ENCODE measurements around the gene OR2D2. TPM values are rescaled to one million over a fixed set of nuclear protein-coding genes. Genes with fewer than 3 reads are reported as not detected.
A peak's percentile ranks its signal among the peaks of the same experiment; 100 is the strongest.
"Not testable (repeated sequence)": the region's sequence is repeated elsewhere in the genome, so short reads cannot be mapped to it uniquely, and the experiment has no call there.

The OR2D2 gene
- total RNA-seq, 2 experiments from 2014 or later: 0.32 to 0.44 TPM

- CTCF ChIA-PET: no interaction called here
- H3K4me3 Mint-ChIP-seq: no peak within 1 kb of the TSS
- no peaks in the 10 kb centered on the region for H3K9me3 Mint-ChIP-seq (ENCODE audit: low read depth)
- intact Hi-C loops (cut with DNase I, micrococcal nuclease): no loop called here
- H3K27me3 Mint-ChIP-seq: peaks cover 9% of the 10 kb centered on the region
- H3K36me3 Mint-ChIP-seq (ENCODE audit: low read depth): no peaks in the 10 kb centered on the region
- no peak for DNase-seq
- POLR2A ChIA-PET: no interaction called here
- H3K4me1 Mint-ChIP-seq: no peaks in the 10 kb centered on the region
- no peak within 1 kb of the TSS for H3K27ac Mint-ChIP-seq
- ATAC-seq: no peak
These were observed 16.0 kb downstream of the OR2D2 start, which contains the start of gene OR10A4 for GRCh38 chr11:6876325-6876724. Gene OR10A4, plus strand, starts transcription at chr11:6876625. Its CDS starts 23 bp downstream, at chr11:6876648.

DNA sequence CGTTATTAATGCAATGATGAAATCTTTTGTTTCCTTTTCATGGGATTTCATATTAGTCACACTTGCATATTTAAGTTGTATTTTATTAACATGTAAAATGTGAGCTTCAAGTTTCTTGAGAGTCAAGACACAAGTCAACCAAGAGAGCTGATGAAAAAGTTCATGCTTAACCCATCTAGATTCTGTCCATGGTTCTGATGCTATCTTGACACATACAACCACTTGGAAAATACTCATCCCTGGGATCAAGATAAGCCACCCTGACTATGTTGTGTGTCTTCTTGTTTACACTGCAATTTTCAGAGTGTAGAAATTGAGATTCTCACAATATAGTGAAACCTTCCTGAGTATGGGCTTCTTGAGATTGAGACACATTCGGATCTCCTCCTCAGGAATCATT lies 16.5 kb downstream of the OR2D2 start:
- no peak overlapping the region for H3K27ac Mint-ChIP-seq
- H3K4me3 Mint-ChIP-seq: no peak overlapping the region
- intact Hi-C loops (cut with DNase I, micrococcal nuclease): no loop called here
- ChIA-PET CTCF (no interaction called here), POLR2A (no interaction called here)
- ATAC-seq (no peak), DNase-seq (no peak)
- peaks cover 6% of the 10 kb centered on the region for H3K27me3 Mint-ChIP-seq
- H3K9me3 Mint-ChIP-seq (ENCODE audit: low read depth): no peaks in the 10 kb centered on the region
- H3K36me3 Mint-ChIP-seq (ENCODE audit: low read depth): no peaks in the 10 kb centered on the region
- no peaks in the 10 kb centered on the region for H3K4me1 Mint-ChIP-seq

DNA sequence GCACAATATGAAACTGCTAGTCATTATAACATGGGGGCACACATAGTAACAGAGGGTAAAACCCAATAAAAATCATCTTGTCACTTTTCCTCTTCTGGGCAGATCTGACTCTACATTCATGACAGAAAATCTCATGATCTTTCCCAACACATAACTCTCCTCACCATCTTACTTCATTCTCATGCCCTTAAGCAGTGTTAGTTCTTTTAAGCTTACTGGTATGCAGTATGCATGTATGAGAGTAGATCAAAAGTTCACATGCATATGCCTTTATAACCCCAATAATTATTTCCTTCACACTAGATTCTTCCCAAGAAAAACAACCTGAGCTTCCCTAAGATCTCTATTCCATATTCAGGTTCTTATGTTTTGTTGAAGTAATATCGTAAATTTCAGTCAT lies 21.0 kb downstream of the OR2D2 start:
- H3K36me3 Mint-ChIP-seq (ENCODE audit: low read depth): no peaks in the 10 kb centered on the region
- H3K4me3 Mint-ChIP-seq: no peak overlapping the region
- peaks cover 2% of the 10 kb centered on the region for H3K27me3 Mint-ChIP-seq
- ChIA-PET POLR2A (no interaction called here), CTCF (no interaction called here)
- no peaks in the 10 kb centered on the region for H3K9me3 Mint-ChIP-seq (ENCODE audit: low read depth)
- H3K4me1 Mint-ChIP-seq: no peaks in the 10 kb centered on the region
- intact Hi-C loops (cut with DNase I, micrococcal nuclease): no loop called here
- DNase-seq (no peak), ATAC-seq (no peak)
- no peak overlapping the region for H3K27ac Mint-ChIP-seq

DNA sequence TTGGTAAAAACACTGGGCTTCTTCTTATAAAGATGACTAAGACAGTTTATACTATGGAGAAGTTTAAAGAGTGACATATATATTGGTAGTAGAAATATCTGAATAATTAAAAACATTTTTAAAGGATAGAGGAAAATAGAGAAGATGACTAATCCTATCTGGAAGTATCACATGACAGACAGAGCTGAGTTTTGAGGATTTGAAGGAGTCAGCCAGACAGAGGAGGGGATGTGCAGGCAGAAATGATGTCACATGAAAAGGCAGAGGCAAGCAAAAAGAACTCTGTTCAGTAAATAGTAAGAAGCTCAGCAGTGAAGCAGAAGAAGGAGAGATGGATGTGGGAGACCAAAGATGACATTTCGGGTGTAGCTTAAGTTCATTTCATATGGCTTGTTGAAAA lies 27.9 kb downstream of the OR2D2 start:
- DNase-seq: no peak
- no peaks in the 10 kb centered on the region for H3K36me3 Mint-ChIP-seq (ENCODE audit: low read depth)
- H3K4me1 Mint-ChIP-seq: no peaks in the 10 kb centered on the region
- H3K9me3 Mint-ChIP-seq (ENCODE audit: low read depth): no peaks in the 10 kb centered on the region
- intact Hi-C loops (cut with DNase I, micrococcal nuclease): no loop called here
- H3K4me3 Mint-ChIP-seq: no peak overlapping the region
- peaks cover 6% of the 10 kb centered on the region for H3K27me3 Mint-ChIP-seq
- ChIA-PET POLR2A (no interaction called here), CTCF (interaction anchor here (0.5 to 0.7 kb wide), 3 partner anchors 25 to 132 kb away, joined by 3 read pairs; no protein-coding TSS in a partner anchor)
- ATAC-seq: no peak
- H3K27ac Mint-ChIP-seq: no peak overlapping the region

GRCh38 chr11:6862961-6863360 lies 29.3 kb downstream of the OR2D2 start, which contains the start of gene OR10A2:
Gene OR10A2, plus strand, starts transcription at chr11:6863057. Its CDS starts 6,698 bp downstream, at chr11:6869755.
- ATAC-seq (no peak), DNase-seq (no peak)
- no peak within 1 kb of the TSS for H3K4me3 Mint-ChIP-seq
- H3K4me1 Mint-ChIP-seq: no peaks in the 10 kb centered on the region
- POLR2A ChIA-PET: interaction anchor here (0.5 kb wide), 1 partner anchor 1950 kb away, joined by 4 read pairs; no protein-coding TSS in a partner anchor
- CTCF ChIA-PET: no interaction called here
- intact Hi-C loops (cut with DNase I, micrococcal nuclease): no loop called here
- peaks cover 8% of the 10 kb centered on the region for H3K27me3 Mint-ChIP-seq
- H3K9me3 Mint-ChIP-seq (ENCODE audit: low read depth): no peaks in the 10 kb centered on the region
- H3K27ac Mint-ChIP-seq: no peak within 1 kb of the TSS
- H3K36me3 Mint-ChIP-seq (ENCODE audit: low read depth): no peaks in the 10 kb centered on the region

DNA sequence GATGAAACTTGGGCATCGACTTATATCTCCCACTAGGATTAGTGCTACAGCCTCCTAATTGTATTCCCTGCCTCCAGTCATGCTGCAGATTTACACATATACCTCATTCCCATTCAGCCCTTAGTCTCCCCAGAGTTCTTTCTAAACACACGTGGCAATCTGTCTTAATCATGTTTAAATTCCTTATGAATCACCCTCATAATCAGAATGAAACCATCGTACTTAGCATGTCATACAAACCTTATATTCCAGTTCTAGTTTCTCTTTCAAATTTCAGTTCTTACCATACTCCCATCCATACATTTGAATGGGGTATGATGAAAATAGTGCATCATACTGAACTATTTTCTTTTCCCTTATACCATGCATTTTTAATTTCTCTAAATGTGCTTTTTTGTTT lies 35.4 kb downstream of the OR2D2 start:
- ATAC-seq (peak; percentile 97), DNase-seq (no peak)
- intact Hi-C loops (cut with DNase I, micrococcal nuclease): loop anchor here in 1 of 2 experiments (2.0 to 10.0 kb wide), 2 partner anchors 254 to 332 kb away; partner anchors contain the start of genes ILK and RRP8
- Mint-ChIP-seq H3K36me3 (ENCODE audit: low read depth) (peaks cover 2% of the 10 kb centered on the region), H3K27ac (no peak overlapping the region), H3K4me3 (no peak overlapping the region), H3K4me1 (peaks cover 10% of the 10 kb centered on the region), H3K27me3 (peaks cover 10% of the 10 kb centered on the region), H3K9me3 (ENCODE audit: low read depth) (peaks cover 8% of the 10 kb centered on the region)
- CTCF ChIA-PET: interaction anchor here (0.5 kb wide), 1 partner anchor 244 kb away, joined by 3 read pairs; no protein-coding TSS in a partner anchor
- POLR2A ChIA-PET: no interaction called here

DNA sequence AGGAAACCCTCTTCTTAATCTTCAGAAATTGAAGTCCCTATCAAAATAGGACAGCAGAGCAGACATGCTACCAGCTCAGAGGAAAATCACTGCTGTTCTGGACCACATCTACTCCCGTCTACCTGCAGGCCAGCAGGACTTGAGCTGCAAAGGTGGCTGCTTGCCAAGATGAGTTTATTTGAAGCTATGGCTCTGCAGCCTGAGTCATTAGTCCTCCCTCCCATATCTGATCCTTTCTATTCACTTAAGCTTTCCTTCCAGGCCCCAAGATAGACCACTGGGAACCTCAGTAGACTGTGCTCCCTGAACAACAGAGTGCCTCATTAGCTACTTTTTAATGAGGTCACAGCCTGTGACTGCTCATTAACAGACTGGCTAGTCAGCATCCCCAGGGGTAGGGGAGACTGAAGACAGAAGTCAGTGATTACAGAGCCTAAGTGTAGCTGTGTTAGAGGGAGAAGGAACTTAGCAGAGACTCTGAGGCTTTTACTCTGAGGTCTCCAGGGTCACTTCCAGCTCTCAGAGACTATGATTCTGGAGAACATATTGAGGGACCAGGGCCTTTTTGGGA lies 36.2 kb downstream of the OR2D2 start:
- CTCF ChIA-PET: interaction anchor here (0.7 kb wide), 2 partner anchors 44 to 128 kb away, joined by 3 read pairs; no protein-coding TSS in a partner anchor
- ATAC-seq: no peak
- intact Hi-C loops (cut with DNase I, micrococcal nuclease): loop anchor here in 1 of 2 experiments (2.0 to 10.0 kb wide), 2 partner anchors 253 to 331 kb away; partner anchors contain the start of genes ILK and RRP8

GRCh38 chr11:6854801-6855200 lies 37.5 kb downstream of the OR2D2 start:
- ATAC-seq; DNase-seq; H3K27ac Mint-ChIP-seq; H3K4me3 Mint-ChIP-seq; H3K36me3 Mint-ChIP-seq (ENCODE audit: low read depth); POLR2A ChIA-PET: not testable (repeated sequence)
- Mint-ChIP-seq H3K27me3 (peaks cover 12% of the 10 kb centered on the region), H3K9me3 (ENCODE audit: low read depth) (peaks cover 16% of the 10 kb centered on the region), H3K4me1 (peaks cover 10% of the 10 kb centered on the region)
- intact Hi-C loops (cut with DNase I, micrococcal nuclease): loop anchor here in 1 of 2 experiments (10.0 kb wide), 1 partner anchor 330 kb away; no protein-coding TSS in a partner anchor
- CTCF ChIA-PET: interaction anchor here (1.3 kb wide), 1 partner anchor 11 kb away, joined by 3 read pairs; no protein-coding TSS in a partner anchor

More for the DNA sequence above, 36.2 kb downstream of the OR2D2 start:
- Mint-ChIP-seq H3K36me3 (ENCODE audit: low read depth) (peaks cover 4% of the 10 kb centered on the region), H3K27me3 (peaks cover 14% of the 10 kb centered on the region), H3K4me1 (peaks cover 10% of the 10 kb centered on the region), H3K27ac (no peak overlapping the region), H3K9me3 (ENCODE audit: low read depth) (peaks cover 13% of the 10 kb centered on the region), H3K4me3 (no peak overlapping the region)
- DNase-seq: no peak
- POLR2A ChIA-PET: interaction anchor here (0.6 kb wide), 1 partner anchor 166 kb away, joined by 3 read pairs; no protein-coding TSS in a partner anchor

DNA sequence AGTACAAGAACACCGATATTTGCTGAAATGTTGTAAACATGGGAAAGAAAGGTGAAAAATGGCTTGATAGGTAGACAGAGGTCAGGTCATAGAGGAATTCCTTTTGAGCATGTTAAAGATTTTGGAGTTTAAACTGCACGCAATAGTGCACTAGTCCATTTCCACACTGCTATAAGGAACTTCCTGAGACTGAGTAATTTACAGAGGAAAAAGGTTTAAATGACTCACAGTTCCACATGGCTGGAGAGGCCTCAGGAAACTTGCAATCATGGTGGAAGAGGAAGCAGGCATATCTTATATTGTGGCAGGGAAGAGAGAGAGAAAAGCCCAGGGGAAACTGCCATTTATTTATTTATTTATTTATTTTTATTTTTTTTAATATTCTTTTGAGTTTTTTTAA lies 41.8 kb downstream of the OR2D2 start:
- no peak overlapping the region for H3K4me3 Mint-ChIP-seq
- ChIA-PET CTCF (no interaction called here), POLR2A (no interaction called here)
- H3K27ac Mint-ChIP-seq: no peak overlapping the region
- peaks cover 4% of the 10 kb centered on the region for H3K36me3 Mint-ChIP-seq (ENCODE audit: low read depth)
- no peak for ATAC-seq
- DNase-seq: no peak
- intact Hi-C loops (cut with DNase I, micrococcal nuclease): loop anchor here in 1 of 2 experiments (10.0 kb wide), 1 partner anchor 326 kb away; no protein-coding TSS in a partner anchor
- no peaks in the 10 kb centered on the region for H3K4me1 Mint-ChIP-seq
- H3K9me3 Mint-ChIP-seq (ENCODE audit: low read depth): peaks cover 16% of the 10 kb centered on the region
- peaks cover 15% of the 10 kb centered on the region for H3K27me3 Mint-ChIP-seq

GRCh38 chr11:6845383-6845782 lies 46.9 kb downstream of the OR2D2 start, which contains the start of gene OR10A5:
Gene OR10A5, plus strand, starts transcription at chr11:6845683. Its CDS starts 0 bp downstream, at chr11:6845683.
- Mint-ChIP-seq H3K9me3 (ENCODE audit: low read depth) (peaks cover under 1% of the 10 kb centered on the region), H3K27ac (no peak within 1 kb of the TSS), H3K4me1 (no peaks in the 10 kb centered on the region), H3K27me3 (peaks cover 17% of the 10 kb centered on the region), H3K4me3 (no peak within 1 kb of the TSS), H3K36me3 (ENCODE audit: low read depth) (no peaks in the 10 kb centered on the region)
- ATAC-seq (no peak), DNase-seq (no peak)
- ChIA-PET CTCF (interaction anchor here (0.6 to 1.3 kb wide), 2 partner anchors 33 to 247 kb away, joined by 3 read pairs; no protein-coding TSS in a partner anchor), POLR2A (no interaction called here)
- intact Hi-C loops (cut with DNase I, micrococcal nuclease): no loop called here

- Mint-ChIP-seq H3K4me3 (no peak overlapping the region), H3K27me3 (peaks cover 17% of the 10 kb centered on the region), H3K27ac (no peak overlapping the region), H3K9me3 (ENCODE audit: low read depth) (no peaks in the 10 kb centered on the region), H3K4me1 (no peaks in the 10 kb centered on the region), H3K36me3 (ENCODE audit: low read depth) (no peaks in the 10 kb centered on the region)
- no peak for DNase-seq
- POLR2A ChIA-PET: no interaction called here
- ATAC-seq: no peak
- CTCF ChIA-PET: interaction anchor here (1.5 kb wide), 1 partner anchor 10 kb away, joined by 3 read pairs; no protein-coding TSS in a partner anchor
- intact Hi-C loops (cut with DNase I, micrococcal nuclease): no loop called here
These were observed 47.9 kb downstream of the OR2D2 start for GRCh38 chr11:6844356-6844755.

GRCh38 chr11:6843670-6844069 lies 48.6 kb downstream of the OR2D2 start:
- H3K36me3 Mint-ChIP-seq (ENCODE audit: low read depth): no peaks in the 10 kb centered on the region
- no peak for DNase-seq
- no peak overlapping the region for H3K4me3 Mint-ChIP-seq
- peaks cover 17% of the 10 kb centered on the region for H3K27me3 Mint-ChIP-seq
- CTCF ChIA-PET: interaction anchor here (1.5 kb wide), 1 partner anchor 11 kb away, joined by 3 read pairs; no protein-coding TSS in a partner anchor
- POLR2A ChIA-PET: no interaction called here
- intact Hi-C loops (cut with DNase I, micrococcal nuclease): no loop called here
- no peak for ATAC-seq
- no peaks in the 10 kb centered on the region for H3K9me3 Mint-ChIP-seq (ENCODE audit: low read depth)
- H3K4me1 Mint-ChIP-seq: no peaks in the 10 kb centered on the region
- H3K27ac Mint-ChIP-seq: no peak overlapping the region
